SU-DHL-6 (cell line): ENCODE results near the gene LEPROT.

Experiments used
- H2AFZ ChIP-seq: fragments of 200-600 bp; sonication (generic); 2 replicates; pipeline ENCODE4 v1.6.1; 2014; ENCODE audit warnings: low read depth, mild to moderate bottlenecking, moderate library complexity, mixed read lengths, antibody characterized with exemption, low read length; ENCODE audit not compliant: severe bottlenecking
- H3F3A ChIP-seq: fragments of 200-600 bp; shearing (Covaris generic); 2 replicates; pipeline ENCODE4 v1.6.0; 2016; ENCODE audit warnings: antibody characterized with exemption, mild to moderate bottlenecking; ENCODE audit not compliant: insufficient read depth
- H3K27ac ChIP-seq: fragments of 200-600 bp; sonication (generic); 2 replicates; pipeline ENCODE4 v1.5.1; 2016; ENCODE audit warnings: low read depth, mild to moderate bottlenecking, low read length, moderate library complexity, mixed read lengths
- H3K27me3 ChIP-seq: fragments of 200-600 bp; sonication (generic), shearing (Covaris generic); 2 replicates; pipeline ENCODE4 v1.6.0; 2014; ENCODE audit warnings: mild to moderate bottlenecking, low read length
- H3K36me3 ChIP-seq: fragments of 200-600 bp; sonication (generic); 2 replicates; pipeline ENCODE4 v1.6.1; 2014; ENCODE audit warnings: mild to moderate bottlenecking, low read length, mixed read lengths
- H3K4me2 ChIP-seq: fragments of 300-600, 200-600 bp; shearing (Covaris generic), sonication (generic); 2 replicates; pipeline ENCODE4 v1.6.0; 2014; ENCODE audit warnings: low read length, low read depth, mild to moderate bottlenecking; ENCODE audit not compliant: poor library complexity, severe bottlenecking
- H3K4me3 ChIP-seq: fragments of 200-600 bp; sonication (generic); 2 replicates; pipeline ENCODE4 v1.5.1; 2014; ENCODE audit warnings: antibody characterized with exemption, low read length, mild to moderate bottlenecking, mixed read lengths; ENCODE audit not compliant: insufficient read depth, poor library complexity, severe bottlenecking
- H3K79me2 ChIP-seq: fragments of 200-600 bp; sonication (generic); 2 replicates; pipeline ENCODE4 v1.6.1; 2014; ENCODE audit warnings: mild to moderate bottlenecking, low read length, moderate library complexity; ENCODE audit not compliant: insufficient read depth
- H3K9ac ChIP-seq: fragments of 200-600 bp; sonication (generic); 2 replicates; pipeline ENCODE4 v1.7.0; 2014; ENCODE audit warnings: mild to moderate bottlenecking, low read length
- H3K9me2 ChIP-seq: fragments of 200-600 bp; sonication (generic); replicated peaks from 2 replicates; pipeline ENCODE4 v1.6.1; 2014; ENCODE audit warnings: low read length; ENCODE audit not compliant: insufficient read depth
- H3K9me3 ChIP-seq: fragments of 200-600 bp; sonication (generic); 2 replicates; pipeline ENCODE4 v1.6.1; 2014; ENCODE audit warnings: low read length, mixed read lengths; ENCODE audit not compliant: insufficient read depth
- H4K20me1 ChIP-seq: fragments of 200-600 bp; sonication (generic); 2 replicates; pipeline ENCODE4 v1.6.1; 2014; ENCODE audit warnings: low read depth, mild to moderate bottlenecking, antibody characterized with exemption, low read length, moderate library complexity, mixed read lengths
- EZH2phosphoT487 ChIP-seq: fragments of 200-600 bp; sonication (generic), shearing (Covaris generic); conservative IDR thresholded peaks from 2 replicates; pipeline ENCODE4 v1.6.1; 2018; ENCODE audit warnings: mild to moderate bottlenecking, antibody characterized with exemption, low read length, moderate library complexity, mixed read lengths
- TF ChIP-seq, protein P1 (sequence below): fragments of 200-600 bp; sonication (generic); IDR thresholded peaks from one replicate; pipeline ENCODE4 v1.5.1; 2017; ENCODE audit warnings: antibody characterized with exemption, mild to moderate bottlenecking, low read length, moderate library complexity; ENCODE audit not compliant: insufficient read depth, poor library complexity, severe bottlenecking

LEPROT gene

DNA sequence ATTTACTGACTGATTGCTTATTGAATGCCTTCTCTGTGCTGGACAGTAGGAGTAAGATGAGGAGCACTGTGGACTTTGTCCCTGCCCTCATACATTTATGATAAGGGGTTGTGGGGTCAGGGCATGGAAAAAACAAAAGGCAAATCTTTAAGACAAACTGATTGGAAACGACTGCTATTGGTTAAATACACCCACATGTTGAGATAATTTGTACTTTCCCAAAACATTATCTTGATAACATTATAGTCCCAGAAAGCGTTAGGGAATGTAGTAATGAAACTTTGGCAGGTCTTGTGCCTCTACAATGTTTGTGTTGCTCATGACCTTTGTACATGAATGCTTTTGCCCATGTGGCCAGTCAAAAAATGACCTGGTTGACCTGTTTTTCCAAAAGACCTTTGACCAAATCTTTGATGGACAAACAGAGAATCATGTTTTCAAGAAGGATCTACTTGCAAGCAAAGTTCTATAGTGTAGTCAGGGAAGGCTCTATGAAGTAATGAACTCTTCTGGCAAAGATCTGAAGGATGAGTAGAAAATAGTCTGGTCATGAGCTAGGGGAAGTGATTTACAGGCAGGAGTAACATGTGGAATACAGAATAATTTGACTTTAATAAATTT, 50.9 kb downstream of the LEPROT start:
- Histone ChIP-seq H3K9me2 (no peaks in the 10 kb centered on the region), H3K27ac (no peak overlapping the region), H3K9ac (no peak overlapping the region), H3K9me3 (no peaks in the 10 kb centered on the region), H3F3A (no peaks in the 10 kb centered on the region), H3K4me2 (no peak overlapping the region), H3K36me3 (no peaks in the 10 kb centered on the region), H4K20me1 (no peaks in the 10 kb centered on the region), H3K4me3 (no peak overlapping the region), H2AFZ (no peak overlapping the region), H3K79me2 (no peaks in the 10 kb centered on the region), H3K27me3 (peaks cover 3% of the 10 kb centered on the region; the same call in 1 of the 2 replicates)
- no peak for TF ChIP-seq EZH2phosphoT487
- TF ChIP-seq, protein P1, sequence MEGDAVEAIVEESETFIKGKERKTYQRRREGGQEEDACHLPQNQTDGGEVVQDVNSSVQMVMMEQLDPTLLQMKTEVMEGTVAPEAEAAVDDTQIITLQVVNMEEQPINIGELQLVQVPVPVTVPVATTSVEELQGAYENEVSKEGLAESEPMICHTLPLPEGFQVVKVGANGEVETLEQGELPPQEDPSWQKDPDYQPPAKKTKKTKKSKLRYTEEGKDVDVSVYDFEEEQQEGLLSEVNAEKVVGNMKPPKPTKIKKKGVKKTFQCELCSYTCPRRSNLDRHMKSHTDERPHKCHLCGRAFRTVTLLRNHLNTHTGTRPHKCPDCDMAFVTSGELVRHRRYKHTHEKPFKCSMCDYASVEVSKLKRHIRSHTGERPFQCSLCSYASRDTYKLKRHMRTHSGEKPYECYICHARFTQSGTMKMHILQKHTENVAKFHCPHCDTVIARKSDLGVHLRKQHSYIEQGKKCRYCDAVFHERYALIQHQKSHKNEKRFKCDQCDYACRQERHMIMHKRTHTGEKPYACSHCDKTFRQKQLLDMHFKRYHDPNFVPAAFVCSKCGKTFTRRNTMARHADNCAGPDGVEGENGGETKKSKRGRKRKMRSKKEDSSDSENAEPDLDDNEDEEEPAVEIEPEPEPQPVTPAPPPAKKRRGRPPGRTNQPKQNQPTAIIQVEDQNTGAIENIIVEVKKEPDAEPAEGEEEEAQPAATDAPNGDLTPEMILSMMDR: no peak

DNA sequence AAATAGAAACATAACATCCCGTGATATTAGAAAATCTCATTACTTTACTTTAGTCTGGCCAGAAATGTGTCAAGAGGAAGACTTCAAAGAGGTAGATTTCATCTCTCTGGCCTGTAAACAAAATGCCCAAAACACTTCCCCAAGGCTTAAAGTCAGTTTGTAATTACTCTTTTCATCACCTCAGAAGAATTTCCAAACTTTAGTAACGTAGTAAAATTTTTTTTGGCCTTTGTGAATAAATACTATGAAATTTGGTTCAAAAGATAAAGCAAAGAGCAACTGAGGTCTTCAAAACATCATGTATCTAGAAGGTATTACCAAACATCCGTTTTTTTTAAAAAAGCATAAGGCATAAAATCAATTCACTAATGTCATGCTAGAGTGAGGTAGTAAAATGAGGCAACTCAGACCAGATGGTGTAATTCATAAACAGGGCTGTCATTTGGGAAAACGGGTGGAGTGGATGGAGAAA, 51.4 kb downstream of the LEPROT start:
- TF ChIP-seq EZH2phosphoT487: no peak
- TF ChIP-seq, protein P1: no peak

GRCh38 chr1:65476327-65476726, 55.9 kb downstream of the LEPROT start:
- Histone ChIP-seq H3K79me2 (no peaks in the 10 kb centered on the region), H3K27ac (no peak overlapping the region), H3K9ac (no peak overlapping the region), H3K36me3 (no peaks in the 10 kb centered on the region), H3K4me3 (no peak overlapping the region), H2AFZ (no peak overlapping the region), H3K27me3 (peaks cover 3% of the 10 kb centered on the region; the same call in 1 of the 2 replicates), H3K9me3 (no peaks in the 10 kb centered on the region), H3F3A (no peaks in the 10 kb centered on the region), H3K4me2 (no peak overlapping the region), H3K9me2 (no peaks in the 10 kb centered on the region), H4K20me1 (no peaks in the 10 kb centered on the region)
- TF ChIP-seq, protein P1: no peak
- no peak for TF ChIP-seq EZH2phosphoT487

More for the DNA sequence above, 51.4 kb downstream of the LEPROT start:
- Histone ChIP-seq H3K79me2 (no peaks in the 10 kb centered on the region), H3K4me2 (no peak overlapping the region), H3K9me2 (no peaks in the 10 kb centered on the region), H2AFZ (no peak overlapping the region), H3K9me3 (no peaks in the 10 kb centered on the region), H3K9ac (no peak overlapping the region), H3K27me3 (peaks cover 3% of the 10 kb centered on the region; the same call in 1 of the 2 replicates), H3K36me3 (no peaks in the 10 kb centered on the region), H4K20me1 (no peaks in the 10 kb centered on the region), H3K4me3 (no peak overlapping the region), H3K27ac (no peak overlapping the region), H3F3A (no peaks in the 10 kb centered on the region)
